GM10847 (cell line): ENCODE measurements around the gene VHLL.
A peak's percentile ranks its signal among the peaks of the same experiment; 100 is the strongest.

Experiments used
- POLR2A ChIP-seq: IDR thresholded peaks from 2 replicates; pipeline ENCODE4 v1.6.1; 2011; ENCODE audit not compliant: insufficient read length; ENCODE audit errors: extremely low read depth

Gene VHLL

DNA sequence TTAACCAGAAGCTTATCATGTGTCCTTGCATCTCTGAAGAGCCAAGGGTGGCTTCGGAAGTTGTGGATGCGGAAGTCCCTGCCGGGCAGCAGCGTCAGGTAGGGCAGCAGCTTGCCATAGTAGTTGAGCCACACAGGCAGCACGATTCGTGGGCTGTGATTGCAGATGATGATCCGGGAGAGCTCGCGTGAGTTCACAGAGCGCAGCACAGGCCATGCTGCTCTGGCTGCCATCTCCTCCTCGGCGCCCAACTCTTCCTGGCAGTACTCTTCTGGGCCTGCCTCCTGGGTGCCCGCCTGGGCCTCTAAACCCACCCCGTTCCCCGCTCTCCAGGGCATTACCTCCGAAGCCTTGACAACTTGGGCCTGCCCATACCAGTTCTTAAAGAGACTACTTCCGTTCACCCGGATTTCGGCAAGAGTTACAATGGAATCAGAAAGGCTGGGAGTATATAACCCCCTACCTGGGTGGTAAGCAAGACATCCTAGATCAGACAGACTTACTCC, at the start of gene VHLL:
TSS of gene VHLL (minus strand) at position 456 of the 506 bp plus-strand sequence. CDS start at position 338, 118 bp downstream.
- no peak for TF ChIP-seq POLR2A

DNA sequence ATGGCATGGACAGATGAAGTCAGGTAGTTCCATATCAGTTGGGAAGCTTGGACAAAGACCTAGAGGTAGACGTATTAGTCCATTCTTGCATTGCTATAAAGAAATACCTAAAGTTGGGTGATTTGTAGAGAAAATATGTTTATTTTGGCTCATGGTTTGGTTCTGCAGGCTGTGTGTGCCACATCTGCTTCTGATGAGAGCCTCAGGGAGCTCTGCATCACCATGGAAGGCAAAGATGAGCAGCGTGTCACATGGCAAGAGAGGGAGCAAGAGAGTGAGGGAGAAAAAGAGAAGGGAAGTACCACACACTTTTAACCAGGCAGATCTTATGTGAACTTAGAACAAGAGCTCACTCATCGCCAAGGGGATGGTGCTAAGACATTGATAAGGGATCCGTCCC, 48.2 kb upstream of the VHLL start:
- TF ChIP-seq POLR2A: no peak

DNA sequence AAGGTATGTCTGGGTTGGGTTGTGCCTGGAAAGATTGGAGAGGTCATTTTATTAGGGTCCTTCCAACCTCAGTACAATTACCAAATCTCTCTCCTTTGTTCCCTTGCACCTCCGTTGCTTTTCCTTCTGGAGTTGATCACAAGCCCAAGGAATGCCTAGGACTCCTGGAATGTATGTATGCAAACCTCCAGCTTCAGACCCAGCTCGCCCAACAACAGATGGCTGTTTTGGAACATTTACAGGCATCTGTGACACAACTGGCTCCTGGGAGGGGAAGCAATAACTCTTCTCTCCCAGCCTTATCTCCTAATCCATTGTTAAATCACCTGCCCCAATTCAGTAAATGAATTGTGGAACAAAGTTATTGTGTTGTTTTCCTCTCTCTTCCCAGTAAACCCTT, 47.5 kb upstream of the VHLL start:
- TF ChIP-seq POLR2A: no peak

DNA sequence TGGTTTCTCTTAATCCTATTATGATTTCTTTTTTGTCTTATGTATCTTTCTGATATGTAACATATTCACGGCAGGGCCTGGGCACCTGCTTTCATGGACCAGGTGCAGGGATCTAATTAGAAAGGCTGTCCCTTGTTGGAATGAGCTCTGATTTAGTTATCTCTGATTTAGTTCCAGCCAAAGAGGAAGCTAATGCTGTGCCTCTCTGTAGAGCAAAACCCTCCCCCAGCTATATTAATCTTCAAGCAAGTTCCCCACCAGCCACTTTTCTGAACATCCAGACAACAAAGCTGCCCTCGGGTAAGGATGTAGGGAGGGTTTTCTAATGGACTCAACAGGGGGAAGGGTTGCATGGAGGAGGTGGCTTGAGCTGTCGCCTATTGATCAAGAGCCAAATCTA, 45.3 kb upstream of the VHLL start:
- TF ChIP-seq POLR2A: no peak

DNA sequence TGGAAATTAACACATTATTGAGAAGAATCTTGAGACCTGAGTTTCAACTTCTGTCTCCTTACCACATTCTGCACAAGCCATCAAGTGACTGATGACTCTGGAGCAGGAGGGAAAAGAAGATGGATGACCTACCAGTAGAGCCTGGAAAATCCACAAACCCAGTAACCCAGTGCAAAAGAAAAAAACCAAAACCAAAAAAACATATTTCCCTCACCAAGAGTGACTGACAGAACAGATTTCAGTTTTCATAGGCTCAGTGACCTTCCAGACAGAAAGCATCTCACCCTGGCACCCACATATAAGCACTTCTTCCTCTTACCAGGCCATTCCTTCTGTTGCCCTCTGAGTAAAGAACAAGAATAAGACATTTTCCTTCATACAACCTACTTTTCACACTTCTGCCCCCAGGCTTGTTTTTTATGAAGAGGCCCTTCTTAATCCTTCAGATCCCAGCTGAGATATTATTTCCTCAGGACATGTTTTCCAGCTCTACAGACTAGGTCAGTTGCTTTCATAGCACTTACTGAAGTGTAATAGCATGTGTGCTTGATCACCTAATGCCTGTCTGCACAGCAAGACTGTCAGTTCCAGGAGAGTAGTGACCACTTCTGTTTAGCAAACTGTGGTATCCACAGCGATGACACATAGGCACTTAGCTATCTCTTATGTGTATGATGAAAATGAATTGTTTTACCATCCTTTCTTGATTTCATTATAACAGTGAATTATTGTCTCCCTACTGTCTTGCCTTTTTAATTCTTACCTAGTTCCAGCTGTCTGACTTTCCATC, 43.3 kb upstream of the VHLL start:
- no peak for TF ChIP-seq POLR2A

DNA sequence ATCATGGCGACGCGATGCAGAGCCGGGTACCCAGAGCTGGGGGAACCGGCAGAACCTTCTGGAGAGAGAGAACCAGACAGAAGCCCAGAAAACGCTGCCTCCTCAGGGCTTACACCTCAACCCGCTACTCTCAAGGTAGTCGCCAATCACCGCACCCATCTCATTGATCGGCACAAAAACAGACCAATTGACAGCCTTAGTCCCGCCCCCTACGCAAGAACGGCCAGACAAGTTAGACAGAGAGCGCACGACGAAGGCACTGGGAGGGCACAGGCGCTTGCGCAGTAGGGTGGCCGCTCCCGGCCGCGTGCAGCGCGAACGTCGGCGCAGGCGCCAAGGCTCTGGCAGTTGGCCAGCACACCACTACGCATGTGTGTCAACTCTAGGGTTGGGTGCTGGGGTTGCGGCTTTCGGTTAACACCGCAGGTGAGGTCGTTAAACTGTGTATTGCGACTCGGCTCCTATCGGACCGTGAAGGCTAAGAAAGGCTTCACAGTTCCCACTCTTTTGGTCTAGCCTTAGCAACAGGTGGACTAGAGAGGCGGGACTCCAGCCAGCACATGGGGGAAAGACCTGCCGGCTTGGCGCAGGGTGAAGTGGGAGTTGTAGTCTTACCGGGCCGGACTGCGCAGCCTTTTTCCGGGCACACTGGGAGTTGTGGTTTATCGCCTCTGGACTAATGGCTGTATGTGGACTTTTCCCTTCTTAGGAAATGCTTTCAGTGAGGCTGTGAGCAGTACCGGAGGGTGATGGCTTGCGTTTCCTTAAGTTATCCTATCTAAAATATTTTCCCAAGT, 39.3 kb upstream of the VHLL start, which contains the start of the genes CCT3 and TSACC:
TSS of gene CCT3 (minus strand) at position 113 of the 797 bp plus-strand sequence. CDS start at position 5, 108 bp downstream.
TSS of gene TSACC (plus strand) at position 347 of the 797 bp plus-strand sequence. CDS start 1,232 bp downstream, outside the sequence.
- peak; percentile 76 for TF ChIP-seq POLR2A

DNA sequence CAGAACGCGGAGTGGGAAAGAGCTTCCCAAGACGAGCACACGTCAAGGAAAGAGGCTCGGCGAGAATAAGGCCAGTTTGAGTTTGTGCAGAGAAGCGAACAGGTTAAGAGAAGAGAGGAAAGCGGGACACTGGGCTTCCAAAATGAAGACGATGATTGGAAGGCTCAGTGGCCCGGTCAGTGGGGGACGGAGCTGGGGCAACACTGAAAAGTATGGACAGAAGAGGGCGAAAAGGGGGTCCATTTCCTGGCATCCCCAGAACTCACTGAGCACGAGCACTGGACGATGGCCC, 38.7 kb upstream of the VHLL start:
- TF ChIP-seq POLR2A: no peak

DNA sequence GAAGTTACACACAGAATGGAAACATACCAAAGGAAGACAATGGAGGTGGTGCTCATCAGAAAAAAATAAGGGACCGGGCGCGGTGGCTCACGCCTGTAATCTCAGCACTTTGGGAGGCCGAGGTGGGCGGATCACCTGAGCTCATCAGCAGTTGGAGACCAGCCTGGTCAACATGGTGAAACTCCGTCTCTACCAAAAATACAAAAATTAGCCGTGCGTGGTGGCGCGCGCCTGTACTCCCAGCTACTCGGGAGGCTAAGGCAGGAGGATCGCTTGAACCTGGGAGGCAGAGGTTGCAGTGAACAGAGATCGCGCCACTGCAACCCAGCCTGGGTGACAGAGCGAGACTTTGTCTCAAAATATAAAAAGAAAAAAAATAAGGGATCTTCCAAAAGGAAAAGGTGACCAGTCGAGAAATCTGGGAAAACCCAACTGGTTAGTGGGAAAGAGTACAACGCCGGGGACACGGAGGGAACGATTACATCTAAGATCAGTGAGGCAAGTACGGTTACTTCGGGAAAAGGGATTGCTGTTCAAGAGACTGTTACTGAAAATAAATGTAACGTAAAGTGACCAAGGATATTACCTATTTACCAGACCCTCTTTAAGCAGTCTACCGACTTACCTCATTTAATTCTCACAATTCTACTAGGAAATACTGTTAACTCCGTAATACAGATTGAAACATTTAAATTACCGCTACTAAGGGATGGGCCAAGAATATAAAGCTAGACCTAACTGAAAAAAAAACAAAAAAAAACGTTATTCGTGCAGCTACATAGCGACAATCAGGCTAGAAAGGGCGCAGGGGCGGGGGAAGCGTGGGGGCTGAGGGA, 38.2 kb upstream of the VHLL start:
- TF ChIP-seq POLR2A: no peak

DNA sequence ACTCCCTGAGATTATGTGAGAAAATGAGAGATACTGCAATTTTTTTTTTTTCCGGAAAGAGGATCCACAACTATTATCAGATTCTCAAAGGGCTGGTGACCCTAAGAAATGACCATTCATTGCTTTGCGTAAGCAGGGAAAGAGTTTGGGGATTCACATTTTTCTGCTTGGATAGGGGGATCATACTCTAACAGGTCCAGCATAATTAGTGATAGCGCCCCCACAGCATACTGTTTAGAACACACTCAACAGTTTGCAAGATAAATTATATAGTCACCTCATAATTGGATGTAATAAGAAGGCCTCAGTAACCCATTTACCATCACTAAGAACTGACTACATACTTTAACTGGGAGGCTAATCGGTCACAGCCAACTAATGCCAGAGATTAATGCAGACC, 37.1 kb upstream of the VHLL start:
- no peak for TF ChIP-seq POLR2A

DNA sequence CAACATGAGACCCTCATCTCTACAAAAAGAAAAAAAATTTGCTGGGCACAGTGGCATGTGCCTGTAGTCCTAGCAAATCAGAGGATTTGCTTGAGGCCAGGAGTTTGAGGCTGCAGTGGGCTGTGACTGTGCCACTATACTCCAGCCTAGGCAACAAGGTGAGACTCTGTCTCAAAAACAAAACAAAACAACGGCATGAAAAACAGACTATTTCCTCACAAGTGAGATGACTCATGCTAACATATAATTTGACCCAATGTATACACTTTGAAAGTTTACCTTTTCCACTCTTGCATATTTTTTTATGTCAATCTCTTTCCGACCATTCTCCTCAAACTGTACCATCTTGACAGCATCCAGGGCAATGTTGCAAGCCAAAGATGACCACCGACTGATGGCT, 21.5 kb upstream of the VHLL start:
- TF ChIP-seq POLR2A: no peak

DNA sequence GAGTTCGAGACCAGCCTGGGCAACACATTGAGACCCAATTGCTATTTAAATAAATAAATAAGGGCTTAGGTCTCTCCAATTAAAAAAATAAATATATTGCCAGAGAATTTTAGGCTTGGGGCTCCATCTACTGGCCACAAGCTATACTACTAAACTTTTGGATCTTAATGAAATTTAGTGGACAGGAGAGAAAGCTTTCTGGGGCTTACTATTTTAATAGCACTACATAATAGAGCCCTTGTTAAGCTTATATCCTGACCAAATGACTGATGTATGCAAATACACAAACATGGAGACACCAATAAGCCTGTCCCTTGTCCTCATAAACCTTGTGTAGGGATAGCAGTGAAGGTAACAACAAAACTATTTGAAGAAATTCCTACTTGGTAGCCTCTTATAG, 20.6 kb upstream of the VHLL start:
- no peak for TF ChIP-seq POLR2A

DNA sequence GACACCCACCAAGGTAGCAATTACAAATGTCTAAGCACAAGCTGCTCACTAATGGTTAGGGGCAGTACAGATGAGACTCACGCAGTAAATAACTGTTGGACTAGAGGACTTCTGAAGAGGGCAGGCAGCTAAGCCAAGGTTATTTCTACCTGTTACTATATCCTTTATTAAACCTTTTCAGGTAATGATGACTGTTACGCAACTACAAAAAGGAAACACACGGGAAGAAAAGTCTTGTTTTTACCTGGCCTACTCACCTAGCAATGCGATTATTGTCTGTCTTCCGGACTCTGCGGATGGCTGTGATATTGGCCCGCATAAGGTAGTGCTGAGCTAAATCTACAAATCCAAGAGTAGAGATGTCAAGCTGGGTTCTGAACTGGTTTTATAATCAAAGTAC, 17.8 kb upstream of the VHLL start:
- TF ChIP-seq POLR2A: no peak

DNA sequence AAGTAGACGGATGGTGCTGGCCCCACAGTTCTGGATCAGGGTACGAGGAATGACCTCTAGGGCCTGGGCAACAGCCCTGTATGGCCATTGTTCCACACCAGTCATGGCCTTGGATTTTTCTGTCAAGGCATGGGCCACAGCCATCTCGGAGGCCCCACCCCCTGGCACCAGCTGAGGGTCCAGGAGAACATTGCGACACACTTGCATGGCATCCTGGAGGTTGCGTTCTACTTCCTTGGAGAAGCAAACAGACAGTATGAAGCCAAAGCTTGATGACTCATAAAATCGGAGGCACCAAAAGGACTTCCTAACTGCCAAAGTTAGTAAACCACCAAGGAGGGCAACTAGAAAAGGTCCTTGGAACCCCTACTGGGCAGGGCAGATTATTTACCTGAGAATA, 11.9 kb upstream of the VHLL start:
- no peak for TF ChIP-seq POLR2A

DNA sequence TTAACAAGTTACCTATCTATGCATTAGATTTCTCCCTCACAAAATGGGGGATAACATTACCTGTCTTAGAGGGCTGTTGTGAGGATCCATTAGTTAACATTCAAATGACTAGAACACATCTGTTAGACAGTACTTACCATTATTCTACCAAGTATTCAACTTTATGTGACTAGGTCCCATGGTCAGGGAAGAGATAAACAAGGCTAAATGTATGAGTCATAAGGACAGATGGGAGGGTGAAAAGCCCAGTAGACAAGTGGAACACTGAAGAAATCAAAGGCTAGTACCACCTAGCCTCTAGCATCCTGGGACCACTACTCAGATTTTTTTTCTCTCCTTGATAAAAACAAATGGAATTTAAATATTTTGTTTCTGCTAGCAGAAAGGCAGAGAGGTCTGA, 9.0 kb upstream of the VHLL start:
- no peak for TF ChIP-seq POLR2A

DNA sequence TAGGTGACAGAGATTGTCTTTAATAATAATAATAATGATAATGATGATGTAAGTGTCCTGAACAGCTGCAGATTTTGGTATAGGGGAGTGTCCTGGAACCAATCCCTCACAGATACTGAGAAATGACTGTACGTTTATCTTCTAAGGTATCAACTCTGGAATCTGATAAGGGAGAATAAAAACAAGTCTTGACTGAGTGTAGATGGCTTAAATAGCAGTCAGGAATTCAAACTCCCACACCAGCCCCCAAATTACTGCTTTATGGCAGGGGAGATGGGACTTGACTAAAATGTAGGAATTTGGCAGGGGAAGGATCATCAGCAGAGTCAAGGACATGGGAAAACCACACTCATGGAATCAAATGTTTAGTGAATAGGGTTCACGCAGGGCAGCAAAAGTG, 6.1 kb upstream of the VHLL start:
- no peak for TF ChIP-seq POLR2A
